Spleen (tissue), 7 donors: ENCODE data around the gene TNFAIP1.

ENCODE experiments used
- CTCF ChIP-seq, 11 experiments: fragments of 200-600 bp in 7 of 11; fragments of 450-650 bp in 4 of 11; sonication (generic) in 4 of 11; IDR thresholded peaks in 8 of 11; conservative IDR thresholded peaks in 3 of 11; 1 replicate in 7 of 11; 2 replicates in 4 of 11; pipeline versions ENCODE4 v1.4.0 to v1.8.0; 2016 to 2021; ENCODE audit warnings: antibody characterized with exemption in 11 of 11, inconsistent platforms in 4 of 11, mild to moderate bottlenecking in 1 of 11
- POLR2A ChIP-seq, 3 donors: fragments of 450-650 bp; IDR thresholded peaks; one replicate each; pipeline ENCODE4 v1.5.1; 2017; ENCODE audit warnings: antibody characterized with exemption in 3 of 3, mild to moderate bottlenecking in 1 of 3
- POLR2AphosphoS5 ChIP-seq, 3 donors: sonication (generic); formaldehyde crosslinking; IDR thresholded peaks; one replicate each; pipeline ENCODE4 v1.5.1; 2017; ENCODE audit warnings: antibody characterized with exemption in 3 of 3
- donor health status: DM: no; HTN: no; CAD: no; lungs with moderate emphysema.
- donor health status: DM: no; HTN: no; CAD: no.
- donor health status: DM: no; HTN: no; CAD: no.

- no peak for TF ChIP-seq CTCF (IDR thresholded peaks at IDR 0.05 in 8 of 11, conservative IDR thresholded peaks at IDR 0.05 in 3 of 11)
- no peak for TF ChIP-seq POLR2AphosphoS5 (IDR thresholded peaks at IDR 0.05)
- TF ChIP-seq POLR2A (IDR thresholded peaks at IDR 0.05) = no peak
These were observed 35.2 kb downstream of the TNFAIP1 start for GRCh38 chr17:28370744-28371103.
